ENCODE measurements around the gene DLL4. TPM values are rescaled to one million over a fixed set of nuclear protein-coding genes. Genes with fewer than 3 reads are reported as not detected.

DLL4 gene
- total and polyA plus RNA-seq, 4 donors = 11.8 to 31.8 (median 17.1) TPM

DNA sequence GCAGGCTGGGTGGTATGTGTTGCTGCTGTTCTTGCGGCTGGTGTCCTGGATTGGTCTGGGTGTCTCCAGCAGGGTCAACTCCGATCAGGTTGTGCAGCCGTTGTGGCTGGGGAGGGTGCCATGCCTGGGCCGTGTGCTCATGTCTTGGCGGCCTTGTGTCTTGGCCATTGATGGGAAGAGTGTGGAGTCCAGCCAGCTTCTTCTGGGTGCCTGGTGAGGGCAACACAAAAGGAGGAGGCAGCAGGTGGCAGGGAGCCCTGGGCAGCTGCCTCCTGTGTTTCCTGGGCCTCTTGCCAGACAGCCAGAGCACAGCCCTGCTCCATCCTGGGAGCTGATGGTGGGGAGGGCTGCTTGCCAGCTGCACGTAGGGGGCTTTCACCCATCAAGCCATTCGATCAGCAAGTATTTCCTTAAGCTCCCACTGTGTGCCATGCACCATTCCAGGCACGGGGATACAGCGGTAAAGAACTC is 28.5 kb downstream of the DLL4 start:
- no peak overlapping the region for H3K4me3 ChIP-seq
- peaks cover 0 to 12% (median 0%) of the 10 kb centered on the region in 5 donors for H3K4me1 ChIP-seq (ENCODE audit: control insufficient read depth in 5 of 5, insufficient read depth in 5 of 5, low read length in 5 of 5)
- H3K27me3 ChIP-seq (ENCODE audit: control insufficient read depth in 3 of 3, insufficient read depth in 3 of 3, low read length in 2 of 3) = no peaks in the 10 kb centered on the region
- H3K27ac ChIP-seq (ENCODE audit: low read depth in 1 of 2, low read length in 1 of 2) = no peak overlapping the region
- no peak overlapping the region for H3K9ac ChIP-seq (ENCODE audit: insufficient read depth in 1 of 2, low read length in 2 of 2)
- ATAC-seq (ENCODE audit: insufficient read depth, low FRiP score) = no peak
- peaks cover 0 to 2% (median 0%) of the 10 kb centered on the region in 4 donors for H3K36me3 ChIP-seq (ENCODE audit: control insufficient read depth in 4 of 4, insufficient read depth in 4 of 4, low read length in 4 of 4)
- 74 to 81% methylated on average over 9 of the region's 9 CpGs for WGBS, 2 donors
- no peaks in the 10 kb centered on the region for H3K9me3 ChIP-seq (ENCODE audit: control insufficient read depth in 4 of 4, insufficient read depth in 3 of 4, low read length in 3 of 4)
- no peak for DNase-seq
- no peak for TF ChIP-seq CTCF (IDR thresholded peaks at IDR 0.05; ENCODE audit: control extremely low read depth, extremely low read depth)

- H3K9me3 ChIP-seq (ENCODE audit: control insufficient read depth in 4 of 4, insufficient read depth in 3 of 4, low read length in 3 of 4) = no peaks in the 10 kb centered on the region
- peaks cover 0 to 11% (median 0%) of the 10 kb centered on the region in 5 donors for H3K4me1 ChIP-seq (ENCODE audit: control insufficient read depth in 5 of 5, insufficient read depth in 5 of 5, low read length in 5 of 5)
- no peak for TF ChIP-seq CTCF (IDR thresholded peaks at IDR 0.05; ENCODE audit: control extremely low read depth, extremely low read depth)
- ATAC-seq (ENCODE audit: insufficient read depth, low FRiP score) (no peak), DNase-seq (no peak)
- H3K4me3 ChIP-seq = no peak overlapping the region
- H3K36me3 ChIP-seq (ENCODE audit: control insufficient read depth in 4 of 4, insufficient read depth in 4 of 4, low read length in 4 of 4) = peaks cover 0 to 2% (median 0%) of the 10 kb centered on the region in 4 donors
- H3K9ac ChIP-seq (ENCODE audit: insufficient read depth in 1 of 2, low read length in 2 of 2) = no peak overlapping the region
- H3K27ac ChIP-seq (ENCODE audit: low read depth in 1 of 2, low read length in 1 of 2) = no peak overlapping the region
- WGBS, 2 donors = 87 to 90% methylated on average over 6 of the region's 6 CpGs
- H3K27me3 ChIP-seq (ENCODE audit: control insufficient read depth in 3 of 3, insufficient read depth in 3 of 3, low read length in 2 of 3) = no peaks in the 10 kb centered on the region
These were observed 29.0 kb downstream of the DLL4 start for GRCh38 chr15:40958146-40958545.

DNA sequence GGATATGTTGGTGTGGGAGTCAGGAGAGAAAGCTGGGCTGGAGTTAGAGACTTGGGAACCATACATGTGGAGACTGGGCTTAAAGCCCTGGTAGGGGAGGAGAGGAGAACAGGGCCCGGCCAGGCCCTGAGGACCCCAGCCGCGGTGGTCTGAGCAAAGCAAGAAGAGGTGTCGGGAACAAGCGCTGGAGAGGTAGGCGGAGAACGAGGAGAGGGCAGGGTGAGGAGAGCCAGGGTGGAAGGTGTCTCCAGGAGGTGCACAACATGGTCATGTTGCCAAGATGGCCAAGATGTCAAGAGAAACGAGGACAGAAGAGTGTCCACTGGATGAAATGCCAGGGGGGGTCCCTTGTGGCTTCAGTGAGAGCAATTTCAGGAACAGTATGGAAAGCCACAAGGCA is 29.6 kb downstream of the DLL4 start:
- ATAC-seq (ENCODE audit: insufficient read depth, low FRiP score) (no peak), DNase-seq (no peak)
- H3K4me3 ChIP-seq = no peak overlapping the region
- 91 to 95% methylated on average over 8 of the region's 8 CpGs for WGBS, 2 donors
- TF ChIP-seq CTCF (IDR thresholded peaks at IDR 0.05; ENCODE audit: control extremely low read depth, extremely low read depth) = no peak
- no peaks in the 10 kb centered on the region for H3K9me3 ChIP-seq (ENCODE audit: control insufficient read depth in 4 of 4, insufficient read depth in 3 of 4, low read length in 3 of 4)
- no peak overlapping the region for H3K27ac ChIP-seq (ENCODE audit: low read depth in 1 of 2, low read length in 1 of 2)
- no peaks in the 10 kb centered on the region for H3K27me3 ChIP-seq (ENCODE audit: control insufficient read depth in 3 of 3, insufficient read depth in 3 of 3, low read length in 2 of 3)
- peaks cover 0 to 2% (median 0%) of the 10 kb centered on the region in 4 donors for H3K36me3 ChIP-seq (ENCODE audit: control insufficient read depth in 4 of 4, insufficient read depth in 4 of 4, low read length in 4 of 4)
- peaks cover 0 to 11% (median 0%) of the 10 kb centered on the region in 5 donors for H3K4me1 ChIP-seq (ENCODE audit: control insufficient read depth in 5 of 5, insufficient read depth in 5 of 5, low read length in 5 of 5)
- no peak overlapping the region for H3K9ac ChIP-seq (ENCODE audit: insufficient read depth in 1 of 2, low read length in 2 of 2)

All from lung (tissue), 12 donors.